B cell (primary cell): Measurements from ENCODE around the gene LRCOL1. TPM values are rescaled to one million over a fixed set of nuclear protein-coding genes. Genes with fewer than 3 reads are reported as not detected.

ENCODE experiments used
- ATAC-seq: fragments of 200-7000 bp; cut with Tn5 transposase; one replicate; pipeline ENCODE4 v1.10.0; 2021; ENCODE audit warnings: low read depth, mild to moderate bottlenecking, moderate number of reproducible peaks, moderate library complexity
- CTCF ChIA-PET: fragments of 350-600 bp; sonication (Branson Sonifier 250); formaldehyde crosslinking; loops from one replicate; lab custom pipeline; 2021; ENCODE audit warnings: antibody characterized with exemption, inconsistent platforms; lab: Charles Lee
- POLR2A ChIA-PET: fragments of 350-600 bp; sonication (Branson Sonifier 250); formaldehyde crosslinking; loops from one replicate; lab custom pipeline; 2021; ENCODE audit warnings: antibody characterized with exemption; lab: Charles Lee
- DNase-seq: peaks from one replicate; pipeline ENCODE4 v3.0.0; 2013
- H2AFZ ChIP-seq: 2 replicates; pipeline ENCODE4 v1.6.1; 2012; ENCODE audit warnings: mild to moderate bottlenecking, low read depth, low read length; ENCODE audit not compliant: insufficient read depth, poor library complexity, severe bottlenecking
- H3K27ac ChIP-seq, 2 donors: 1 replicate in 1 of 2; 2 replicates in 1 of 2; pipeline ENCODE4 v1.5.1; 2012 to 2013; ENCODE audit warnings: low read length in 2 of 2, mild to moderate bottlenecking in 2 of 2, moderate library complexity in 1 of 2
- H3K27me3 ChIP-seq, 4 experiments: fragments of 200-600 bp in 1 of 4; sonication (generic) in 1 of 4; replicated peaks in 1 of 4; 1 replicate in 2 of 4; 2 replicates in 2 of 4; pipeline versions ENCODE4 v1.6.1 to v1.7.0; 2013 to 2016; ENCODE audit warnings: low read length in 3 of 4, mild to moderate bottlenecking in 2 of 4, mixed read lengths in 1 of 4, moderate library complexity in 1 of 4; ENCODE audit not compliant: insufficient read depth in 4 of 4, control insufficient read depth in 3 of 4; ENCODE audit errors: control extremely low read depth in 1 of 4
- H3K36me3 ChIP-seq, 2 experiments: replicated peaks in 1 of 2; 1 replicate in 1 of 2; 2 replicates in 1 of 2; pipeline versions ENCODE4 v1.6.1 to v1.7.1; 2013; ENCODE audit warnings: low read length in 1 of 2; ENCODE audit not compliant: insufficient read depth in 2 of 2, control insufficient read depth in 1 of 2; ENCODE audit errors: control extremely low read depth in 1 of 2, extremely low read depth in 1 of 2
- H3K4me1 ChIP-seq, 2 donors: fragments of 200-600 bp in 1 of 2; sonication (generic) in 1 of 2; 1 replicate in 1 of 2; 2 replicates in 1 of 2; pipeline versions ENCODE4 v1.5.1 to v1.6.1; 2013 to 2017; ENCODE audit warnings: low read length in 2 of 2; ENCODE audit not compliant: control insufficient read depth in 2 of 2, insufficient read depth in 2 of 2
- H3K4me2 ChIP-seq: replicated peaks from 2 replicates; pipeline ENCODE3; 2012; ENCODE audit warnings: mild to moderate bottlenecking, low read depth, low read length; ENCODE audit not compliant: poor library complexity, severe bottlenecking
- H3K4me3 ChIP-seq, 5 experiments: fragments of 200-600 bp in 1 of 5; sonication (generic) in 1 of 5; 1 replicate in 3 of 5; 2 replicates in 2 of 5; pipeline versions ENCODE4 v1.5.1 to v1.7.0; 2011 to 2016; ENCODE audit warnings: low read length in 4 of 5, mild to moderate bottlenecking in 4 of 5, low read depth in 2 of 5, control low read depth in 1 of 5, moderate library complexity in 1 of 5; ENCODE audit not compliant: insufficient read depth in 1 of 5; ENCODE audit errors: control extremely low read depth in 1 of 5, extremely low read depth in 1 of 5
- H3K79me2 ChIP-seq: fragments of 200-600 bp; sonication (generic); one replicate; pipeline ENCODE4 v1.6.0; 2016; ENCODE audit warnings: low read length; ENCODE audit not compliant: control insufficient read depth, insufficient read depth
- H3K9ac ChIP-seq: fragments of 200-600 bp; sonication (generic); 2 replicates; pipeline ENCODE4 v1.6.1; 2017; ENCODE audit warnings: mild to moderate bottlenecking, low read length, moderate library complexity
- H3K9me3 ChIP-seq, 3 donors: one replicate each; pipeline versions ENCODE4 v1.6.1 to v1.7.1; 2013; ENCODE audit warnings: low read length in 2 of 3; ENCODE audit not compliant: control insufficient read depth in 2 of 3, insufficient read depth in 1 of 3; ENCODE audit errors: control extremely low read depth in 1 of 3
- H4K20me1 ChIP-seq: 2 replicates; pipeline ENCODE4 v1.6.0; 2012; ENCODE audit warnings: mild to moderate bottlenecking, low read length; ENCODE audit not compliant: insufficient read depth, control insufficient read depth, poor library complexity, severe bottlenecking
- H3K27ac Mint-ChIP-seq: one replicate; pipeline ENCODE4 v1.8.0; 2021; ENCODE audit warnings: mixed read lengths
- H3K27me3 Mint-ChIP-seq: one replicate; pipeline ENCODE4 v1.8.0; 2021; ENCODE audit warnings: mixed read lengths
- H3K4me1 Mint-ChIP-seq: one replicate; pipeline ENCODE4 v1.8.0; 2021; ENCODE audit warnings: mixed read lengths
- H3K4me3 Mint-ChIP-seq: one replicate; pipeline ENCODE4 v1.8.0; 2021; ENCODE audit warnings: mixed read lengths
- H3K9me3 Mint-ChIP-seq: one replicate; pipeline ENCODE4 v1.8.0; 2022; ENCODE audit warnings: mixed read lengths; ENCODE audit not compliant: insufficient read depth
- CTCF ChIP-seq: fragments of 200-600 bp; IDR thresholded peaks from one replicate; pipeline ENCODE4 v1.8.0; 2022; ENCODE audit warnings: antibody characterized with exemption, mild to moderate bottlenecking
- EZH2 ChIP-seq: IDR thresholded peaks from 2 replicates; pipeline ENCODE4 v1.6.1; 2012; ENCODE audit warnings: borderline replicate concordance, low read depth, mild to moderate bottlenecking, moderate library complexity, low read length; ENCODE audit not compliant: insufficient read depth, poor library complexity, severe bottlenecking
- WGBS: methylation state at CpG from one replicate; pipeline ENCODE4 v1.1.5; 2013; ENCODE audit warnings: missing lambda C conversion rate; ENCODE audit not compliant: insufficient coverage; 5-methylcytosine and 5-hydroxymethylcytosine counted together
- intact Hi-C: fragments of 100-400 bp; cut with micrococcal nuclease; formaldehyde crosslinking; loops from one replicate; pipeline ENCODE4 v1.10.0; 2022
- polyA plus RNA-seq: library from polyadenylated mRNA; depleted of rRNA; stranded (reverse); fragments of >200 nt; gene quantifications from 2 replicates; pipeline ENCODE4 v1.2.3, GENCODE V29; 2012
- total RNA-seq, 2 donors: library from RNA; stranded (reverse); fragments of 120-200 nt in 1 of 2; gene quantifications; 1 replicate in 1 of 2; 2 replicates in 1 of 2; pipeline versions ENCODE4 v1.2.3 to v1.2.4, GENCODE V29; 2013 to 2022

Gene LRCOL1
- total and polyA plus RNA-seq, 2 donors (not counting 1 experiment from before 2014, with no cell fraction given) = not detected

- ATAC-seq = no peak
- Histone ChIP-seq H3K4me1 (no peaks in the 10 kb centered on the region), H3K4me2 (no peak overlapping the region), H3K27me3 (no peaks in the 10 kb centered on the region), H3K79me2 (no peaks in the 10 kb centered on the region), H3K4me3 (no peak overlapping the region), H3K9me3 (no peaks in the 10 kb centered on the region), H3K36me3 (peaks cover 0 to 43% of the 10 kb centered on the region in 2 experiments), H3K9ac (no peak overlapping the region), H4K20me1 (peaks cover 8% of the 10 kb centered on the region), H3K27ac (no peak overlapping the region), H2AFZ (no peak overlapping the region)
- Mint-ChIP-seq H3K27ac (no peak overlapping the region), H3K27me3 (no peaks in the 10 kb centered on the region), H3K4me3 (no peak overlapping the region), H3K4me1 (no peaks in the 10 kb centered on the region), H3K9me3 (no peaks in the 10 kb centered on the region)
- intact Hi-C loops = no loop called here
- POLR2A ChIA-PET = no interaction called here
- 80% methylated on average over 3 of the region's 11 CpGs for WGBS
- CTCF ChIA-PET = no interaction called here
- no peak for DNase-seq
- no peak for TF ChIP-seq CTCF
- no peak for TF ChIP-seq EZH2
Measured at GRCh38 chr12:132578118-132578517, 32.3 kb downstream of the LRCOL1 start.

- H3K4me1 Mint-ChIP-seq = no peaks in the 10 kb centered on the region
- Histone ChIP-seq H3K27ac (no peak overlapping the region), H2AFZ (no peak overlapping the region), H3K9ac (no peak overlapping the region), H3K79me2 (no peaks in the 10 kb centered on the region), H3K4me3 (no peak overlapping the region), H3K27me3 (no peaks in the 10 kb centered on the region), H3K4me2 (no peak overlapping the region), H3K4me1 (no peaks in the 10 kb centered on the region), H4K20me1 (peaks cover 8% of the 10 kb centered on the region), H3K36me3 (peaks cover 0 to 43% of the 10 kb centered on the region in 2 experiments), H3K9me3 (no peaks in the 10 kb centered on the region)
- WGBS = 98% methylated on average over 17 of the region's 22 CpGs
- no peak for ATAC-seq
- POLR2A ChIA-PET = no interaction called here
- H3K4me3 Mint-ChIP-seq = no peak overlapping the region
- CTCF ChIA-PET = no interaction called here
- no peak overlapping the region for H3K27ac Mint-ChIP-seq
- no peaks in the 10 kb centered on the region for H3K27me3 Mint-ChIP-seq
- no peaks in the 10 kb centered on the region for H3K9me3 Mint-ChIP-seq
- no peak for TF ChIP-seq CTCF
- TF ChIP-seq EZH2 = no peak
- intact Hi-C loops = no loop called here
- DNase-seq = no peak
Measured at GRCh38 chr12:132577191-132577920, 33.0 kb downstream of the LRCOL1 start.
